NCI-H1436 treated with DMSO at 0.1 percent for 48 hours (cell line): ENCODE data around the gene IL12RB2.

Experiments used
- DNase-seq: peaks from one replicate; lab custom pipeline; 2025; lab: John Stamatoyannopoulos, UW

Gene IL12RB2

GRCh38 chr1:67347688-67348472 is 40.2 kb downstream of the IL12RB2 start:
- peak; percentile 3 for DNase-seq

- no peak for DNase-seq
Observed at GRCh38 chr1:67348586-67349252, 41.0 kb downstream of the IL12RB2 start.

- DNase-seq: no peak
Observed at GRCh38 chr1:67350783-67351182, 43.1 kb downstream of the IL12RB2 start.

GRCh38 chr1:67352211-67352610 is 44.5 kb downstream of the IL12RB2 start:
- no peak for DNase-seq

GRCh38 chr1:67355745-67356424 is 48.2 kb downstream of the IL12RB2 start:
- no peak for DNase-seq

GRCh38 chr1:67359592-67359991 is 51.9 kb downstream of the IL12RB2 start:
- DNase-seq: no peak

GRCh38 chr1:67361641-67362040 is 54.0 kb downstream of the IL12RB2 start:
- no peak for DNase-seq

GRCh38 chr1:67367370-67368045 is 59.8 kb downstream of the IL12RB2 start:
- no peak for DNase-seq

- no peak for DNase-seq
Observed at GRCh38 chr1:67368046-67368514, 60.4 kb downstream of the IL12RB2 start.

GRCh38 chr1:67371043-67371442 is 63.4 kb downstream of the IL12RB2 start:
- no peak for DNase-seq

- DNase-seq: no peak
Observed at GRCh38 chr1:67371681-67372080, 64.0 kb downstream of the IL12RB2 start.

GRCh38 chr1:67372136-67372535 is 64.5 kb downstream of the IL12RB2 start:
- no peak for DNase-seq

- no peak for DNase-seq
Observed at GRCh38 chr1:67372898-67373297, 65.2 kb downstream of the IL12RB2 start.

GRCh38 chr1:67376381-67376780 is 68.7 kb downstream of the IL12RB2 start:
- no peak for DNase-seq

- DNase-seq: no peak
Observed at GRCh38 chr1:67377253-67377652, 69.6 kb downstream of the IL12RB2 start.

- no peak for DNase-seq
Observed at GRCh38 chr1:67381154-67381553, 73.5 kb downstream of the IL12RB2 start.

- DNase-seq: no peak
Observed at GRCh38 chr1:67382292-67382691, 74.6 kb downstream of the IL12RB2 start.

- DNase-seq: no peak
Observed at GRCh38 chr1:67383999-67384638, 76.4 kb downstream of the IL12RB2 start.

GRCh38 chr1:67390041-67390887 is 82.6 kb downstream of the IL12RB2 start:
- DNase-seq: no peak

GRCh38 chr1:67393240-67393639 is 85.6 kb downstream of the IL12RB2 start:
- DNase-seq: no peak

GRCh38 chr1:67393737-67394136 is 86.1 kb downstream of the IL12RB2 start:
- DNase-seq: no peak
